NCI-H510A (cell line): ENCODE results near the gene STRIP1.
"Not testable (repeated sequence)": the region's sequence is repeated elsewhere in the genome, so short reads cannot be mapped to it uniquely, and the experiment has no call there.

Experiments
- DNase-seq: peaks from one replicate; lab custom pipeline; 2025; lab: John Stamatoyannopoulos, UW

The STRIP1 gene

DNA sequence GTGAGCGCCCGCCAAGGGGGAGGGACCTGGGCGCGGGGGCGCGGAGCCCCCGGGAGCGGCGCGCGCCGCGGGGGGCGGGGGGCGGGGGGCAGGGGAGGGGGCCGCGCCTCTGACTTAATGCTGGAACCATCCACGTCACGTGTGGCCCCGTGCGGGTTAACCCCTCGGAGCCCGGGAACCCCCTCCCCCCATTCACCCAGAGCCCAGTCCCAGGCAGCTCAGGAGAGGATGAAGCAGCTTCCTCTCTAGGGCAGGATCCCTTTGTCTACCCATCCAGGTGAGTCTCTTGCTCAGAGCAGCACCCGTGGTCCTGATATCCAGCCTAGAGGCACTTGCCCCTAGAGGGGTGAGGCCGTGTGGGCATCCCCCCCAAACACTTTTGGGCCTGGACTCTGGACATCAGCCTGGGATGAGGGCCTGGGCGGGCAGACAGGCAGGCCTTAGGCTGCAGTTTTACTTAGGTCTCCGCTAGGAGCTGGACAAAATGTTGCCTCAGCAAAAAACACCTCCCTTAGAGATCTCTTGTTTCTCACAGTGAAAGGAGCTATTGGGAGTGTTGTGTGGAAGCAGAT is 36.3 kb downstream of the STRIP1 start, which contains the start of gene ALX3:
Gene ALX3, minus strand, starts transcription at position 2 of the 572 bp plus-strand sequence. CDS start 60 bp downstream, outside the sequence.
- DNase-seq = no peak

DNA sequence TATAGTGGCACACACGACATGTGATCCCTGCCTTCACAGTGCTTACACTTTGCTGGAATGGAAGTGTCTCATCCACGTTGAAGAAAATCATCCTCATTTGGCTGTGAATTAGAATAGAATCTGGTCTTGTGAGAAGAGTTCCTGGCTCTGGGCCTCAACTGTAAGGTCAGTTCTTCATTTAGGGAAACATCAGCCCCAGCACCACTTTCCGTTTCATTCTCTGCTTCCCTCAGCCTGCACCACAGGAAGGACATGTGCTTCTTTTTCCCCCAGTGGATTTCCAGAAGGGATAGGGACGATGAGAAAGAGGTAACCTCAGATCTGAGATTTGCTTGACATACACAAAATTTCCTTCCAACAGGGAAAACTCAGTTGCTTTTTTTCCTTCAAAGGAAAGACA is 39.7 kb downstream of the STRIP1 start:
- DNase-seq = no peak

DNA sequence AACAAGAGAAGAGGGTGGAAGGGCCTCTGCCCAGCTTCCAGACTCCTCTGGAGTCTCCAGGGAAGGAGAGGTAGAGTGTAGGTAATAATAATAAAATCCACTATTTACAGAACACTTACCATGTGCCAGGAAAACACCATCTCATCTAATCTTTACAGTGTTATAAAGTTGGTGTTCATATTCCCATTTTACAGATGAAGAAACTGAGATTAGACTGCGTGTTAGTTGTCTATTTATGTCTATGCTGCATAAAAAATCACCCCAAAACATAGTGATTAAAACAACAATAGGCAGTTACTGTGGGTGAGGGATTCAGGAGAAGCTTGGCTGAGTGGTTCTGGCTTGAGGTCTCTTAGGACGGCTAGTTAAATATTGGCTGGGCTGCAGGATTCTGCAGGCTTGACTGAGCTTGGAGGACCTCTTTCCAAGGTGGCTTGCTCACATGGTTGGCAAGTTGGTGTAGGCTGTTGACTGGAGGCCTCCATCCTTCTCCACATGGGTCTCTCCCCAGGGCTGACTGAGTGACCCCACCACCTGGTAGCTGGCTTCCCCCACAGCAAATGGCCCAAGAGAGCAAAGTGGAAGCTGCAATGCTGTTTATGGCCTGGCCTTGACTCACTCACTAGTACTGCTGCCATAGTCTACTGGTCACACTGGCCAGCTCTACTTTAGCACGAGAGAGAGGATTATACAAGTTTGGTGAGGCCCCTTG is 42.5 kb downstream of the STRIP1 start:
- no peak for DNase-seq

DNA sequence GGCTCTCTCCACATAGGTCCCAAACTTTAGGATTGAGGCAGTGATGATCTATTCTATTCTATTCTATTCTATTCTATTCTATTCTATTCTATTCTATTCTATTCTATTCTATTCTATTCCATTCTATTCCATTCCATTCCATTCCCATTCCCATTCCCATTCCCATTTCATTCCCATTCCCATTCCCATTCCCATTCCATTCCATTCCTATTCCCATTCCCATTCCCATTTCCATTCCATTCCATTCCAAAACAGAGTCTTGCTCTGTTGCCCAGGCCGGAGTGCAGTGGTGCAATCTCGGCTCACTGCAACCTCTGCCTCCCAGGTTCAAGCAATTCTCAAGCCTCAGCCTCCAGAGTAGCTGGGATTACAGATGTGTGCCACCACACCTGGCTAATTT is 45.6 kb downstream of the STRIP1 start:
- not testable (repeated sequence) for DNase-seq

DNA sequence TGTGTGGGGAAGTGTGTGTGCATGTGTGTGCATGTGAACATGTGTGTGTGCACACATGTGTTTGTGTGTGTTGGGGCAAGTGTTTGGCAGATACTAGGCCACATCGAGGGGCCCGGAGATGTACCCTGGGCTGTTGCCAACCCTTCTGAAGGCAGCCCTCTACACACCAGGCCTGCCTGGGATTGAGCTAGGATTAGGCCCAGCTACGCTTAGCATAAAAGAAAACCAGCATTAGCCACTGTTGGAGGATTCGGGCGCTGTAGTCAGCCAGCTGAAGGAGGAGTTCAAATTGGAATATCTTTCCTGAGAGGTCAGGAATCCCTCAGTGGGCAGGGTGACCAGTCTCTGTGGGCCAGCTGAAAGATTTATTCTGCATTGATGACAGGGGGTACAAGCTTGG is 46.6 kb downstream of the STRIP1 start:
- DNase-seq = no peak

DNA sequence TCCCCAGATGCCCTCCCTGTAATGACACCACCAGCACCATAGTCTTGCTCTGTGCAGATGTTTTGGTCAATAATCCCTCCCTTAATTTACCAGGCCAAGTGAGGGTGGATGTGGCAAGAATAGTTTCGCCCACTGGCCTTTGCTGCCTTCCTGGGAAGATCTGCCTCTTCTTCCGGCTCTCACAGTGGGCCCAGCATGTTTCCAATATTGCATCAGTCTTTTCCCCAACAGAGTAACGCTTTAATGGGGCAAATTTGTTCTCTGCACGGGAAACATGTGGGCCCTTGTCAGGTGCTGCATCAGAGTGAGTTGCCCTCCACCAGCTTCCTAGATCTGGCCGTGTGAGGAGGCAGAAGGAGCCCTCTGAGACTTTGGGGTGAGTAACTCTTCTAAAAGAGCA is 48.1 kb downstream of the STRIP1 start:
- DNase-seq = no peak

DNA sequence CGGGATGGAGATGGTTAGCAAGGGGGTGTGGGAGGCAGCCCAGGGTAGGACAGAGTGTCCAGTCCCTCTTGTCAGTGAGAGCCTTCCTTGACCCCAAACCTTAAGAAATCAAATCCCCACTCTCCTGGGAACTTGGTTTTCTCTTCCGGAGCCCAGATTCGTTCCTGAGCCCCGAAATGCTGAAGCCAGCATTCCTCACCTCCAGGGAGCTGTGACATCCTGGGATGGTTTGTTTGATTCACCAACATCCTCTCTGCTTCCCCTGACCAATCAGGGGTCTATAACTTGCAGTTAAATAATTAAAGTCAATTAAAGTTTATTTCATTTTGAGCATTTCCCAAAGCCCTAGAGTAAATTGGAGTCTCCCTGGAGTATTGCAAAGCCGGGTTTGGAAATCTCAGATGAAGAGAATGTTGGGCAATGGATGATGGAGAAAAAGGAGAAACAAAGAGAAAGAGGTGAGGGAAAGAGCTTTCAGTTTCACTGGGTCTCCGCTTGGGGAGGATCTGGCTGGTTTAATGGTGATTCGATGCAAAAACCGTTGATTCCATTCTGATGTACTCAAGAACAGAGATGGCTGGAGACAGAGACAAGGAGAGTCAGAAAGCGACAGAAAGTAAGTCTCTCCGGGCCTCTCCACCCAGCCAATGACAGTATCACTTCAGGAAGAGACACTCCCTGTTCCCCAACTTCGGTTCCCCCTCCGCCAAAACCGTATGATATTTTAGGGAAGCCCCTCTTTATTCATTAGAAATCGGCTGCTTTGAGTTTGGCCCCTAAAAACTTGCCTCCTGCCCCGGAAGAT is 48.8 kb downstream of the STRIP1 start:
- DNase-seq = no peak

DNA sequence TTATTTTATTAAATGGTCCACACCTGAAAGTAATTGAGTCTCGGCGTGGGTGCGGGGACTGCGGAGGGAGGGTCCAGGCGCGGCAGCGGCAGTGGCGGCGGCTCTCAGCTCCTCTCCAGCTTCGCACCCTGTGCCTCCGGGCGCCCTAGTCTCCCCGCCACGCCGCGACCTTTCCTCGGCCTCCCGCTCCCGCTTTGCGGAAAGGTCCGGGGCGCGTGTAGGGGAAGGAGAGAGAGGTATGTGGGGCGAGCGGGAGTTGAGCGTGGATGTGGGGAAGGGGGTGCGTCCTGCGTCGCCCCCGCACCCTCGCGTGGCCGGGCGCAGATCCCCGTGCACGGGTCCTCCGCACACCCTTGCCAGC is 49.4 kb downstream of the STRIP1 start:
- DNase-seq = no peak

DNA sequence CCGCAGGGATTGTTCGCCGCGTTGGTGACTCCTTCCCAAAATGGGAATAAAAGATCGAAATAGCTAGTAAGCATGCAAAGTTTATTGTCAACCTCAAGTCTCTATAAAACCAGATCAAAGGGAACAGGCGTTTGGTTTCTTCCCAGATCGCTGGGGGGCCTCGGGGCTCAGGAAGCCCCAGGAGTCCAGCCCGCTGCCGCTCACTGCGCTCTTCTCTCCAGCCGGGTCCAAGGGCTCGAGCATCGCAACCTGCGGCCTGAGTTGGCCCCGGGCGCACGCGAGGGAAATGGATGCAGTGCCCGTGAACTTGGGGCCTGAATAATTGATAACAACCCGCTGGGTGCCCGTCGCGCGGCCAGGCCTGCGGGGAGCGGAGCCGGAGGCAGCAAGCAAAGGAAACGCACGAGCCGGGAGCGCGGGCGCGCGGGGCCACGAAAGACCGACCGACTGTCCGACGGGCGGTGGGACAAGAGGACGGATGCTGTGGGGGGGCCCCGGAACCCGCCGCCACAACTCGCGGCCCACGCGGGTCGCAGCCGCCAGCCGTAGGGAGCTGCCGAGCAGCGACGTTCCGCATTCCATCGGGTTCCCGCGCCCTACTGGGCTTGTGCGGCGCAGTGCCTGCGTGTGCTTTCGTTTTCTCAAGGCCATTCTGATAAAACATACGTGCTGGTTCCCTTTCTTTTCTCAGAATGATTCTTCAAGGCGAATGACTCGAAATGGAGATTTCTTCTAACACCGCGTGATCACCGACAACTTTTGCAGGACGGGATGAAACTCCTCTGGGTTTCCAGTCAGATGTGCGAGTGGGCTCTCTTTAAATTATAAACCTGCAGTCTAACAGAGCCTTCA is 50.0 kb downstream of the STRIP1 start:
- no peak for DNase-seq

DNA sequence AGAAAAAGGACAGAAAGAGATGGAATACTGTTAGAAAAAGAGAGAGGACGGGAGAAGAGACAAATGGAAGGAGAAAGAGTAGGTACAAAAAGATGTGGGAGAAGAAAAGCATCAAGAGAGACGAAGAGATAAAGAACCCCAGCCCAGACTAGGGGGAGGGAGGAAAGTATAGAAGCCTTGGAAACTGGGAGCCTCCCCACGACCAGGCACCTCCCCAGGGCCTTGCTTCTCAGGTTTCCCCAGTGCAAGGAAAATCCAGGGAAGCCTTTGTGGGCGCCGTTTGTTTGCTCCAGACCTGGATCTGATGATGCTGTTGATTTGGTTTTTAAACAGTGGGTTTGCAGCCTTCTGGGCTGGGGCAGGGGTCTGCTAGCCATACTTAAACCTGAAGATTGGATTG is 51.2 kb downstream of the STRIP1 start:
- DNase-seq = no peak

DNA sequence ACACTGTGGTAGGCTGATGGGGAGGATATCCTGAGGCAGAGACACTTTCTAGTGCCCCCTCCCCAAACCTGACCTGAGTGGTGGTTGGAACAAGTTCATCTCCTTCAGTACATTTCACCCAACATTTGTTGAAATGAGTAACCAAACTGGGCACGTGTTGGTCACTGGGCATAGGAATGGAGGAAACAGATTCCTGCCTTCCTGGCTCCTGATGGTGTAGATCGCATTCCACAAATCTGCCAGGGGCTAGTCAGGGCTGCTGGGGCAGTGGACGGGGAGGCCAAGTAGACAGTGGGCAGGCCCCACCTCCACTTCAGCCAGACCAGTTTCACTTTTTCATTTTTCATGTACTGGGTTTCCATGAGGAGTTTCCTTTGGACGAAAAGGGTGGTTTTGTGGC is 52.5 kb downstream of the STRIP1 start:
- no peak for DNase-seq

DNA sequence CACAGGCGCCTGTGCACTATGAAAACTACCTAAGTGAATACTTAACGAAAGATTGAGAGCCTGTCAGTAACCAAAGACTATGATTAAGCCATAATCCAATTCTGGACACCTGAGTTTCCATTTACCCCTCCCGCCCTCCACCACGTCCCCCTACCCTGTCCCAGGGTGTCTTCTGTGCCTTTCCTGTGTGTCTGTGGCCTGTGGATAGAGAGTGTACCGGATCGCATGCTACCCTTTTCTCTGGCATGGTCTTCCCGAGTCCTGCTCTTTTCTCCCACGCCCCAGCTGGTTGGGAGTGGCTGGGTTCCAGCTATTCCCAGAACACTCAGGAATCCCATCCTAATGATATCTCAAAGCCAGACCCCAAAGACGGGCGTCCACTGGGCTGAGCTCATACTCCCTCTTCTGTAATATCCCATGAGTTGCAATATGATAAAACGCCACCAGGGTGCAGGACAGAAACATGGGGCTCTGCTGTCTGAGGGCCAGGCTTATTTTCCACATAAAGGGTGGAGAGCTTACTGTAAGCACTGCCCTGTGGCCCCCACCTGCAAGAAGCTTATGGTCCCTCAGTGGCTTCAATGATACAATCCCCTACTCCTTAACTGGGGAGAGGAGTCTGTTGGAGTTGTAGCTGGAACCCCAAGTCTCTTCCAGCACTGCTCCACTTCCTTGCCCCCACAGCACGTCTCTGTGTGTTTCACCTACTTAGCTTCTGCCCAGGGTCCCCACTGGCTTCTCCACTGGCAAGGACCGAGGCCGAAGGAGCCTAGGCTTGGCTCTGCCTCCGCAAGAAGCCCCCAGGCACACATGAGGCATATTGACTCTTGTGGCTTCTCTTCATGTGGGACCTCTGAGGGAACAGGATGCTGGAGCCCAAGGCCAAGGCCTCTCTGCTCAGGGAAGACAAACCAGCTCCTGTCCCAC is 53.7 kb downstream of the STRIP1 start:
- DNase-seq = peak; percentile 21

DNA sequence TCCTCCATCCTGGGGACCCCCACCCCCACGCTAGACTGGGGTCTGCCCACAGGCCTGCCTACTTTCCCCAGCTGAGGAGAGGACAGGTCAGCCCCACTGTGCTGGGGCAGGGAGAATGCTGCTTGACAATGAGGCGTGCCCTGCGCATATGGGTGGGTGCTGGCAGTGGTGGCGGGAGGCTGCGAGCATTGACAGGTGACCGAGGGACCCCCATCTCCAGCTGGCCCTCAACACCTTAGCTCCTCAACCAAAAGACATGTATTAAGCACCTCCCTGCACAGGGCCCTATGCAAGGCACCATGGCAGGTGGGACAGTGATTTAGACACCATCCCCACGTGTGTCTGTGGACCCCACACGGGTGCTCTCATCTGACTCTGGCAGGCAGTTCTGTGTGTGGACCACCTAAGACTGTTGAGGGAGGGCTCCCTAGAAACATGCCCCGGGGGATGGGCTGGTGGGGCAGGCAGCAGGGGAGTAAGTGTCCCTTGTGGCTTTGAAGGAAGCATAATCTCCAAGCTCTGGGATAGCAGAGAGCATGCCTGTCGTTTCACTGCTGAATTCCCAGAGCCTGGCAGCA is 54.4 kb downstream of the STRIP1 start:
- DNase-seq = no peak

DNA sequence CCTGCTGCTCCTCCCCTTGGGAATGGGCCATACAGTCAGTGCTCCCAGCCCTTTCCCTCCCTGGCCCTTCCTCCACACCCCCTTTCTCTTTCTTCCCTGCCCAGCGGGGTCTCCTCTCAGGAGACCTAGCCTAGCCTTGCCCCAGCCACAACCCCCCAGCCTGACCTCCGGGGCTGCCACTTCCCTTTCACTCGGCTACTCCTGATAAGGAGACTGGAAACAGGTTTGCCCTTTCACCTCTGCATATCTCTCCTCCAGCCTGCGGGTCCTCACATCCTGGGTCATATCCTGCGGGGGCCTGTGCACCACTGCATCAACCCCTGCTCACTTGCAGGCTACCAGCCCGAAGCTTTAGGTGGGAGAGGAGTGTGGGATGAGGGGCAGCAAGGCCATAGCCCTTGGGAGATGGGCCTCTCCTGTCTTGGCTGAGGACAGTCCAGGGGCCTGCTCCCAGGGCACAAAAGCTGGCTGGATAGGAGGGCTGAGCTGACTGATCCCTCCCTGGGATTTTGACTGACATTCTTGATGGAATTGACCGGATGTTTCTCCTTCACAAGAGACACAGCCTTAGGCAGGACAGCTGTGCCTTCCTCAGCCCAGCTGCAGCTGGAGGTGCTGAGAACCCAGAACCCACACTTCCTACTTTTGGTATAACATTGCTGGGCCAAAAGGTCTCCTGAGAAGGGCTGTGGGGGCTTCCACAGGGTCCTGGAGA is 55.3 kb downstream of the STRIP1 start:
- DNase-seq = no peak

DNA sequence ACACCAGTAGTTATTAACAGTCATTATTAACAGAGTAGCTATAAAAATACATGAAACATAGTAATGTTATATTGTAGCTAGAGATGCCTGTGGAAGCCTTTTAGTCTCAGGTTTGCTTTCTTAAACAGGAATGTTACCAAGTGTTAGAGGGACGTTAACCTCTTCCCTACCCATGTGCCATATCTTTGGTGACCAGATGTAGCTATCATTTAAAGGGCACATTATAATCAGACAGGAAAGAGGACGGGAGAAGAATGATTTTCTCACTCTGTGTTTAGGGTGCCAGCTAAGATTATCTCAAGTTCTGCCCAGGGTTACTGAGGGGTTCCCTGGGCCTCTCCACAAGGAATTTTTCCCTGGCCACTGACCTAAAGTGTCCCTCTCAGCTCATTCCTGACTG is 57.0 kb downstream of the STRIP1 start:
- no peak for DNase-seq

DNA sequence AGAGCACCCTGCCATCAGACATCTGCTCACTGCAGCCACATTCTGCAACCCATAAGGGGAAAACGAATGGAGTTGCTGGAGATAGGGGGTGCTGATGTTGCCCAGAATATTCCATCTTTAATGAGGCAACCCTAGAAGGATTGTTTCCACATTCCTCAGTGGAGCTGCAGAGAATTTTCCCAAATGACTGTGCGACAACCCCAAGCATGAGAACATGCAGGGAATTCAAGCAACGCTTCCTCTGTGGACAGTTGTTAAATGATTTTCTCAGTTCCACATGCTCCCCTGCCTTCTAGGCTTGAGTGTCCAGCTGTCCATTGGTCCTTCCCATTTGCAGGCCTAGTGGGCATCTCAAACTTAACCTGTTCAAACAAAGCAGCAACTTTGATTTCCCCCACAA is 57.4 kb downstream of the STRIP1 start:
- no peak for DNase-seq

DNA sequence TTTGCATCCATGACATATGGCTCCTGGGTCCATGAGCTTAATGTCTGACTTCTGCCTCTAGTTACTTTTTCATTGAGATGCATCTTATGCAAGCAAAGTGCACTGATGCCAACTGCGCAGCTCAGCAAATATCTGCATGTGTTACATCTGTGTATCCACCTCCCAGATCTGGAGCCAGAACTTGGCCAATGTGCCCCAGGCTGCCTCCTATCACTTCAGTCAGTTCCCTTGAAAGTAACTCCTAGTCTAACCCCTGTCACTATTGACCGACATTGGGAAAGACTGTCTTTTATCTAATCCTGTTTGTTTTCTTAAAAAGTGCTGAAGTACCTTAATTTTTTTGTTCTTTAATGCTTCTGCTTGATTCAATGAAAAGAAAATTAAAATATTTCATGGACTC is 58.6 kb downstream of the STRIP1 start:
- no peak for DNase-seq

DNA sequence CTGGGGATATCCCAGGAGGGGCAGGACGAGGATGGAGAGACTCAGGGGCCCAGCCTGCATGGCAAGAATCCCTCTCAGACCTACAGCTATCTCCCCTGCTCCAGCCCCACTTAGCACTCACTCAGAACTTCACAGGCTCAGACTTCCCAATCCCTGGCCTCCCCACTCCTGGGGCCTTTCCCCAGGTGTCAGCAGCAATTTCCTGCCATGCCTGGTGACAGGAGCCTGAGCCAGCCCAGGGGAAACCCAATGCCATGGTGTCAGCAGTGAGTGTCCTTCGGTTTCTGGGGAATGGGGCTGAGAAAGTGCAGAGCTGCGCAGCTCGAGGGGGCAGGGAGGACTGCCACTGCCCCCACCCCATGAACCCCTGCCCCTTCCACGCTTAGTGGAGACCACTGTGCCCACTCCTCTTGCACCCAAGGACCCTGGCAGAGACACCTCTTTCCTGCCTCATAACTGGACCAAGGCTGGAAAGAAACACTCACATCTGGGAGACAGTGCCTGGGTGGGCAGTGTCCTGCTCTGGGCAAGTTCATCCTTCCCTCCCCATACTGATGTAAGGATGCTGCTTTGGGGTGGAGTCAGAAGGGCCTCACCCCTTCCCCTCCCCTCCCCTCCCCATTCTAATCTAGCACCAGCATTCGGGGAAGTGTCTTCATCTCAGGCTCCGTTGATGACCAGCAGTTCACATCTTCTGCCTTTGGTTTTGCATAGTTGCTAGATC is 60.7 kb downstream of the STRIP1 start:
- no peak for DNase-seq

DNA sequence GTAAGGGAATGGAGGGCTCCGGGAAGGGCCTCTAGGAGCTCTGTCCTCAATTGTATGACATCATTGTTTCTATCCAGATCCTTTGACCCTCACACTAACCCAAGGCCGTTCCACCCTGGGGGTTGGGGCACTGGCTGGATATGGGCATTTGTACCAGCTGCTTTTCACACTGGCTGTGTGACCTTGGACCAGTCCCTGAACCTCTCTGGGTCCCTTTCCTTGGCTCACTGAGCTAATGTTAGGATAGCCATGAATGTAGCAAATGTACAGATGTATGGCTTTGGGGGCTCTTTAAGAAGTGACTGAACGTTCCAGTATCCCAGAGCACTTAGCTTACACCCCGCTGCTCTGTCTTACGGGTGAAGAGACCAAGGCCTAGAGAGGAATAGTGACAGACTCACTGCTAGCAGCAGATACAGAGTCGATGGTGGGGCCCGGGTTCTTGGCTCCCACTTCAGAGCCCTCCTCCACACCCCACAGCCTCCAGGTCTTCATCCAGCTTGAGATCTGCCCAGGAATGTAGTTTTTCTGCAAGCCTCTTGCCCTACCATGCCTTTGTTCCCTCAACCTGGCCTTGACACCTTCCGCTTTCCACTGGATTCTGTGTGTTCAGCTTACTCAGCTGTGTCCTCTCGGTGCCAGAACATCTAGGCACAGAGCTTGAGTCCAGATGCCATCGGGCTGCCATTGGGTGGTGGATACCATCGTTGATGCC is 63.2 kb downstream of the STRIP1 start:
- DNase-seq = no peak
